Duodenal mucosa (tissue), 2 donors: ENCODE results near the gene FOXP3.
"Not testable (repeated sequence)": the region's sequence is repeated elsewhere in the genome, so short reads cannot be mapped to it uniquely, and the experiment has no call there.

Experiments
- H3K27ac ChIP-seq: one replicate; pipeline ENCODE4 v1.7.0; 2013; ENCODE audit warnings: low read depth, low read length
- H3K27me3 ChIP-seq, 2 donors: one replicate each; pipeline ENCODE4 v1.7.0; 2013; ENCODE audit warnings: low read length in 2 of 2, control low read depth in 1 of 2; ENCODE audit not compliant: insufficient read depth in 2 of 2, control insufficient read depth in 1 of 2
- H3K36me3 ChIP-seq, 2 donors: one replicate each; pipeline ENCODE4 v1.7.0; 2013; ENCODE audit warnings: low read length in 2 of 2, control low read depth in 1 of 2; ENCODE audit not compliant: insufficient read depth in 2 of 2, control insufficient read depth in 1 of 2
- H3K4me1 ChIP-seq, 2 donors: one replicate each; pipeline ENCODE4 v1.7.0; 2013; ENCODE audit warnings: low read length in 2 of 2, control low read depth in 1 of 2; ENCODE audit not compliant: insufficient read depth in 2 of 2, control insufficient read depth in 1 of 2
- H3K4me3 ChIP-seq, 2 donors: one replicate each; pipeline ENCODE4 v1.7.0; 2013; ENCODE audit warnings: low read length in 2 of 2, low read depth in 1 of 2
- H3K9ac ChIP-seq, 2 donors: one replicate each; pipeline ENCODE4 v1.7.0; 2013; ENCODE audit warnings: low read length in 2 of 2, low read depth in 1 of 2
- H3K9me3 ChIP-seq, 2 donors: one replicate each; pipeline ENCODE4 v1.7.0; 2013; ENCODE audit warnings: low read length in 2 of 2, control low read depth in 1 of 2; ENCODE audit not compliant: control insufficient read depth in 1 of 2

FOXP3 gene, protein sequence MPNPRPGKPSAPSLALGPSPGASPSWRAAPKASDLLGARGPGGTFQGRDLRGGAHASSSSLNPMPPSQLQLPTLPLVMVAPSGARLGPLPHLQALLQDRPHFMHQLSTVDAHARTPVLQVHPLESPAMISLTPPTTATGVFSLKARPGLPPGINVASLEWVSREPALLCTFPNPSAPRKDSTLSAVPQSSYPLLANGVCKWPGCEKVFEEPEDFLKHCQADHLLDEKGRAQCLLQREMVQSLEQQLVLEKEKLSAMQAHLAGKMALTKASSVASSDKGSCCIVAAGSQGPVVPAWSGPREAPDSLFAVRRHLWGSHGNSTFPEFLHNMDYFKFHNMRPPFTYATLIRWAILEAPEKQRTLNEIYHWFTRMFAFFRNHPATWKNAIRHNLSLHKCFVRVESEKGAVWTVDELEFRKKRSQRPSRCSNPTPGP

DNA sequence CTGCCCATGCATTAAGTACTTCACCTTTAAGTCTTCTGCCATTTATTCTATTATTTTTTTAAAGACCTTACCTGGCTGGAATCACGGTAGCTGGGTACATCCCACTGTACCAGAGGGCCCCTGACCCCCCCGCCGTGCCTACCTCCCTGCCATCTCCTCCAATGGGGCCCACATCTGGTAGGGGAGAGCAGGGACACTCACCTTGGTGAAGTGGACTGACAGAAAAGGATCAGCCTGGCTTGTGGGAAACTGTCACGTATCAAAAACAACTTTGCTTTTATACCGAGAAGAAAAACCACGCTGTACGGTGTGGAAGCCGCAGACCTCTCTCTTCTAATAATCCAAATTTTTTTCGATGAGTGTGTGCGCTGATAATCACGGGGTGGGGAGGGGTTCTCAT lies at the start of gene FOXP3:
Gene FOXP3 (minus strand): TSS at position 251 of the 400 bp plus-strand sequence. CDS start 6,205 bp downstream, outside the sequence.
- H3K9ac ChIP-seq = no peak within 1 kb of the TSS
- H3K27ac ChIP-seq = no peak within 1 kb of the TSS
- no peaks in the 10 kb centered on the region for H3K9me3 ChIP-seq
- H3K27me3 ChIP-seq = no peaks in the 10 kb centered on the region
- no peaks in the 10 kb centered on the region for H3K36me3 ChIP-seq
- H3K4me1 ChIP-seq = no peaks in the 10 kb centered on the region
- H3K4me3 ChIP-seq = no peak within 1 kb of the TSS

DNA sequence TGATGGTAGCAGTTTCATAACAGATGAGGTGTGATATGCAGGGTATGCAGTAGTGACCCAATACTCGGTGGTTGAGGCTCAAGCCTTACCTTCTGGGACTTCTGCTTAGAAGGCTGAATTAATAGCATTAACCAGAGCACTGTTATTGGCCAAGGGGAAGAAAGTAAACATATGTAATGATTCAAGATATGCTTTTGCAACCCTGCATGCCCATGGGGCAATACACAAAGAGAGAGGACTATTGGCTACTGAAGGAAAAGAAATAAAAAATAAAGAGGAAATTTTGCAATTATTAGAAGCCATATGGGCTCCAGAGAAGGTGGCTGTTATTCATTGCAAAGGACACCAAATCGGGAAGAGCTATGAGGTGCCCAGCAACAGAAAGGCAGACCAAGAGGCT lies 47.7 kb upstream of the FOXP3 start:
- Histone ChIP-seq H3K4me1 (peaks cover 0 to 5% of the 10 kb centered on the region in 2 donors), H3K27me3 (no peaks in the 10 kb centered on the region), H3K4me3 (no peak overlapping the region), H3K36me3 (no peaks in the 10 kb centered on the region), H3K27ac (no peak overlapping the region), H3K9me3 (no peaks in the 10 kb centered on the region), H3K9ac (no peak overlapping the region)

DNA sequence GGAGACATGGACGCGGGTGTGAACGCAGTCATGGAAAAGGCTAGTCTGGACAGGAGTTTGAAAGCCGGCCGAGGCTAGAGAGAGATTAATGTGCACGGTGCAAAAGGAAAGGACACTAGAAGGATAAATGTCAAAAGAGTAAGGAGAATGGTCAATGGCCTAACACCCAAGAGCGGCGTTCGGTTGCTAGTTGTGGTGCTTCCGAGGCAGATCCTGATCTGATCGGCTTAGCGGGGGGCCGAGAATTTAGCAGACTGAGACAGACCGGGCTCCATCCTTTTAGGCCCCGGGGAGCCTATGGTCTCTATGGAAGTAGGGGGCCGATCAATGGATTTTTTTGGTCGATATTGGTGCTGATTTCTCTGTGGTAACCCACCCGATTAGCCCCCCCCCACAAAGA lies 45.9 kb upstream of the FOXP3 start:
- no peak overlapping the region for H3K4me3 ChIP-seq
- H3K27ac ChIP-seq = no peak overlapping the region

DNA sequence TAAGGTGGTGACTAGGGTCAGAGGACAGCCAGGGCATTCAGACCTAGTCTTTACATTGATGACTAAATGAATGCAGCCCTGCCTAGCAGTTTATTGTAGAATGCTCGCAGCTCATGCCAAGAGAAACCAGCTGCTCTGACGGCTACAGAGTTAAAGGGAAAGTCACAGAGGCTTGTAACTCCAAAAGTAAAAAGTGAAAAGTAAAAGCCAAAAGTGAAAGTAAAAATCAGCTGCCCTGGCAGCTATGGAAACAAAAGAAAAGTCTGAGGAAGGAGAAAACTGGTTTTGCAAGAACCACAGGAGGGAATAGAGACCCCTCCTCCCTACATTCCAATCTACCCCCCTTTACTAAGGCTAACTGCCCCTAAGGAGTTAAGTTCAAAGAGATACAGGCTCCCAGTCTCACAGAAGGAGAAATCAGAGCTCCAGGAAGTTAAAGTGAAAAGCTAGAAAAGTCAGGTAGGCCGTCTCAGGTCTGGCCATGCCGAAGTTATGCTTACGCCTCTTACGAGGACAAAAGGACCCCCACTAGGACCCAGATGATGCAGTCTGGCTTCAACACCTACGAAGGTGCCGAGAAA lies 45.0 kb upstream of the FOXP3 start:
- Histone ChIP-seq H3K27ac (peak overlapping the region; percentile 20), H3K9ac (peak overlapping the region in 1 of 2 donors; percentile 25), H3K27me3 (no peaks in the 10 kb centered on the region), H3K4me3 (peak overlapping the region; percentile 43 to 57), H3K36me3 (no peaks in the 10 kb centered on the region), H3K9me3 (no peaks in the 10 kb centered on the region), H3K4me1 (peaks cover 0 to 5% of the 10 kb centered on the region in 2 donors)

More for the DNA sequence above, 45.9 kb upstream of the FOXP3 start:
- Histone ChIP-seq H3K9me3 (no peaks in the 10 kb centered on the region), H3K36me3 (no peaks in the 10 kb centered on the region), H3K27me3 (no peaks in the 10 kb centered on the region), H3K4me1 (peaks cover 0 to 5% of the 10 kb centered on the region in 2 donors), H3K9ac (no peak overlapping the region)

DNA sequence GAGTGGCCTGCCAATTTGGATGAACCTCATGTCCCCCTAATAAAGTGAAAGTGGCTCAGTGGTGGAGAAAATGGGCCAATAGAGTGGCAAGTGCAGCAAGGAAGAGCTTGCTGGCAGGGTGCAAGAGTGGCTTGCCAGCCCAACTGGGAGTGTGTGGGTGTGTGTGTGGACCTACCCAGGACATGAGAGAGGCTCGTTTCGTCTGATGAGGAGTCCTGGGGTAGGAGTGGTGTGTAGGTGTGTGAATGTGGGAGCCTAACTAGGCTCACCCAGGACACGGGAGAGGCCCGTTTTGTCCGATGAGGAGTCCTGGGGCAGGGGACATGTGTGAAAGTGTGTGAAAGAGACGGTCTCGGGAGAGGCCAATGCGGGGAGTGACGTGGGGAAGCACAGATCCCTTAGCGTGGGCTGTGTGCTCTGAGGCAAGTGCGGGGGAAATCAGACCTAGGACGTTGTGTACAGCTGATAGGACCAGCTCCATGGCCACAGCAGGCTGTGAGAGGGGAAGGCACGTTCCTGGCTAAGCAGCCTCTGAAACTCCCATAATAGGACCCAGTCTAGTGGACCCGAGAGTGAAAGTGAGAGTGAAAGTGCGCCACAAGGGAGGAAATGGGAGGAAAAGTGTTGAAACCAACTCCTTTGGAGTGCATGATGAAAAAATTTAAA lies 44.2 kb upstream of the FOXP3 start:
- H3K27me3 ChIP-seq = no peaks in the 10 kb centered on the region
- H3K4me1 ChIP-seq = peaks cover 0 to 5% of the 10 kb centered on the region in 2 donors
- peak overlapping the region; percentile 25 to 47 for H3K9ac ChIP-seq
- H3K36me3 ChIP-seq = no peaks in the 10 kb centered on the region
- no peaks in the 10 kb centered on the region for H3K9me3 ChIP-seq
- H3K4me3 ChIP-seq = peak overlapping the region; percentile 43 to 57
- H3K27ac ChIP-seq = no peak overlapping the region

DNA sequence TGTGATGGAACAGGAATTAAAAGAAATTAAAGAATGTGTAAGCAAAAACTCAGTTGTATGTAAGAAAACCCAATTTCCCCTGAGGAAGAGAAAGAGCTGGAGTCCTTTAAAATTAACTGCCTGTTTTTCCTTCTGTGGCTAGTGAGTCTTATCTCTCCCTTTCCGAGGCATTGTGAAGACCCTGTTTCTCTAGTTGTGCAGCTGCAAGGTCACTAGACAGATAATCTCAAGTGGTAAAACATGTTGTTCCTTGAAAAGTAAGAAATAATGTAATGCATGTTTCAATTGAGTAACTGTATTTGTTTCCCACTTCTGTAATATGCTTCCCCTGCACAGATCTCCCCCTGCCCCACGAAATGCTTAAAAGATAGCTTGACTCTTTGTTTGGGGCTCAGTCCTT lies 43.3 kb upstream of the FOXP3 start:
- H3K9ac ChIP-seq, H3K4me1 ChIP-seq, H3K27me3 ChIP-seq: not testable (repeated sequence)

DNA sequence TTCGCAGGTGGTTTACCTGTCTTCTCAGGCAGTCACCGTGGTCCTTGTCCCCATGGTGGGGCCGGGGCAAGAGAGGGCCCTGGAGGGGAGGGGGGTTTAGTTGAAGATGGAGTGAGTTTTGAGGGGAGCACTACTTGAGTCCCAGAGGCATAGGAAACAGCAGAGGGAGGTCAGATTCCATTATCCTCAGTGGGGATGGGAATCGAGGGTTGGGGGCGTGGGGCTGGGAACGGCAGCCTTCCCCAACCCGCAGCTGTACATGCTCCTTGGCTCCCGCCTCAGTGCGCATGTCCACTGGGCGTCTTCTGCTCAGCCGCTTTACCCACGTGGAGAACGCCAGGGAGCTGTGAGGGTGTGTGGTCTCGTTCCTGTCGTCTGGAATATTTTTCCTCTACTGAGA lies 38.8 kb upstream of the FOXP3 start, which contains the start of gene GAGE10:
Gene GAGE10 (plus strand): TSS at position 301 of the 400 bp plus-strand sequence. CDS start 1,214 bp downstream, outside the sequence.
- Histone ChIP-seq H3K9me3 (no peaks in the 10 kb centered on the region), H3K27ac (no peak within 1 kb of the TSS), H3K4me1 (no peaks in the 10 kb centered on the region), H3K27me3 (no peaks in the 10 kb centered on the region), H3K4me3 (no peak within 1 kb of the TSS), H3K36me3 (no peaks in the 10 kb centered on the region), H3K9ac (no peak within 1 kb of the TSS)

More for the DNA sequence above, 43.3 kb upstream of the FOXP3 start:
- not testable (repeated sequence) for H3K27ac ChIP-seq, H3K9me3 ChIP-seq, H3K4me3 ChIP-seq, H3K36me3 ChIP-seq

DNA sequence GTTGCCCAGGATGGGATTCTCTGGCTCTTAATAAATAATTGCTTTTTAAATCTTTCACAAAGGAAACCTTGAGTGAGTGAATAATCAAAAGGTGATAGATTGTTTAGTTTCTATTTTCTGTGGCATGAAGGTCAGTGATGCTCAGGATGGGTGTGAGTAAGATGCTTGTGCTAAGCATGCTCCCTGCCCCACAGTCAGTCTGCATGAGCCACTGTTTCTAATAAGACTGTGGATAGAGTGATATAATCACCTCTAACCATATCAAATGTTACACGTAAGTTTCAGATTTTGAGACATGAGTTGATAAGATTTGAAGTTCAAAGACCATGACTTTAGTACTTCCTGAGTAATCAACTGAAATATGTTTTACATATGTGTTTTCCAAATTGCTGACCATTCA lies 36.2 kb upstream of the FOXP3 start:
- H3K27me3 ChIP-seq = no peaks in the 10 kb centered on the region
- H3K9me3 ChIP-seq = no peaks in the 10 kb centered on the region
- H3K9ac ChIP-seq = no peak overlapping the region
- no peak overlapping the region for H3K27ac ChIP-seq
- H3K36me3 ChIP-seq = no peaks in the 10 kb centered on the region
- no peak overlapping the region for H3K4me3 ChIP-seq
- H3K4me1 ChIP-seq = no peaks in the 10 kb centered on the region

DNA sequence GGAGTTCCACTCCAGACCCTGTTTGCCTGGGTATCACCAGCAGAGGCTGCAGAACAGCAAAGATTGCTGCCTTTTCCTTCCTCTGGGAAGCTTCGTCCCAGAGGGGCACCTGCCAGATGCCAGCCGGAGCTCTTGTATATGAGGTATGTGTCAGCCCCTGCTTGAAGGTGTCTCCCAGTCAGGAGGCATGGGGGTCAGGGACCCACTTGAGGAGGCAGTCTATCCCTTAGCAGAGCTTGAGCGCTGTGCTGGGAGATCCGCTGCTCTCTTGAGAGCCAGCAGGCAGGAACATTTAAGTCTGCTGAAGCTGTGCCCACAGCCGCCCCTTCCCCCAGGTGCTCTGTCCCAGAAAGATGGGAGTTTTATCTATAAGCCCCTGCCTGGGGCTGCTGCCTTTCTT lies 34.8 kb upstream of the FOXP3 start:
- H3K9me3 ChIP-seq, H3K27me3 ChIP-seq, H3K27ac ChIP-seq, H3K4me1 ChIP-seq, H3K36me3 ChIP-seq, H3K9ac ChIP-seq, H3K4me3 ChIP-seq: not testable (repeated sequence)
